Neuronal stem cell (in vitro differentiated cells): ENCODE results near the gene B4GALNT3.

Source experiments
- DNase-seq: peaks from one replicate; pipeline ENCODE4 v3.0.0-alpha.2; 2013; ENCODE audit warnings: low spot score
- H2AFZ ChIP-seq: one replicate; pipeline ENCODE4 v1.6.1; 2013; ENCODE audit warnings: mild to moderate bottlenecking, low read length, inconsistent platforms
- H2AK5ac ChIP-seq: 2 replicates; pipeline ENCODE4 v1.6.1; 2013; ENCODE audit warnings: low read depth, mild to moderate bottlenecking, inconsistent platforms, low read length, moderate library complexity, mixed read lengths
- H2BK120ac ChIP-seq: 2 replicates; pipeline ENCODE4 v1.6.1; 2013; ENCODE audit warnings: low read depth, mild to moderate bottlenecking, inconsistent platforms, low read length, moderate library complexity, mixed read lengths
- H2BK12ac ChIP-seq: one replicate; pipeline ENCODE4 v1.6.1; 2013; ENCODE audit warnings: low read length, inconsistent platforms
- H2BK15ac ChIP-seq: 2 replicates; pipeline ENCODE4 v1.6.1; 2013; ENCODE audit warnings: mild to moderate bottlenecking, low read length, inconsistent platforms, mixed read lengths
- H2BK5ac ChIP-seq: one replicate; pipeline ENCODE4 v1.6.1; 2013; ENCODE audit warnings: inconsistent platforms, mild to moderate bottlenecking, low read length, moderate library complexity
- H3K14ac ChIP-seq: one replicate; pipeline ENCODE4 v1.6.1; 2013; ENCODE audit warnings: low read length, inconsistent platforms
- H3K18ac ChIP-seq: 2 replicates; pipeline ENCODE4 v1.6.1; 2013; ENCODE audit warnings: low read length, inconsistent platforms
- H3K23ac ChIP-seq: 2 replicates; pipeline ENCODE4 v1.6.1; 2013; ENCODE audit warnings: low read depth, mild to moderate bottlenecking, mixed read lengths, low read length, inconsistent platforms; ENCODE audit not compliant: poor library complexity
- H3K27ac ChIP-seq: replicated peaks from 3 replicates; pipeline ENCODE4 v1.5.1; 2013; ENCODE audit warnings: low read length, inconsistent platforms
- H3K27me3 ChIP-seq, 3 experiments: 2 replicates each; pipeline ENCODE4 v1.6.1; 2013; ENCODE audit warnings: low read length in 3 of 3, mild to moderate bottlenecking in 2 of 3, inconsistent platforms in 1 of 3, low read depth in 1 of 3, mixed read lengths in 1 of 3, moderate library complexity in 1 of 3; ENCODE audit not compliant: control insufficient read depth in 3 of 3, insufficient read depth in 3 of 3
- H3K36me3 ChIP-seq, 2 donors: replicated peaks in 1 of 2; 2 replicates each; pipeline ENCODE4 v1.6.1; 2013; ENCODE audit warnings: low read length in 2 of 2; ENCODE audit not compliant: control insufficient read depth in 2 of 2, insufficient read depth in 2 of 2
- H3K4ac ChIP-seq: 2 replicates; pipeline ENCODE4 v1.6.1; 2013; ENCODE audit warnings: inconsistent platforms, mild to moderate bottlenecking, low read length, moderate library complexity
- H3K4me1 ChIP-seq, 2 donors: 1 replicate in 1 of 2; 2 replicates in 1 of 2; pipeline ENCODE4 v1.6.1; 2013; ENCODE audit warnings: low read length in 2 of 2, low read depth in 1 of 2; ENCODE audit not compliant: control insufficient read depth in 2 of 2, insufficient read depth in 1 of 2
- H3K4me2 ChIP-seq: one replicate; pipeline ENCODE4 v1.6.1; 2013; ENCODE audit warnings: mild to moderate bottlenecking, low read length, inconsistent platforms; ENCODE audit not compliant: insufficient read depth, poor library complexity, severe bottlenecking
- H3K4me3 ChIP-seq, 2 donors: 2 replicates each; pipeline ENCODE4 v1.5.1; 2013; ENCODE audit warnings: low read length in 2 of 2, mild to moderate bottlenecking in 2 of 2, inconsistent platforms in 1 of 2, moderate library complexity in 1 of 2
- H3K79me1 ChIP-seq: one replicate; pipeline ENCODE4 v1.6.1; 2013; ENCODE audit warnings: low read depth, mild to moderate bottlenecking, inconsistent platforms, low read length, moderate library complexity
- H3K9ac ChIP-seq: one replicate; pipeline ENCODE4 v1.6.1; 2013; ENCODE audit warnings: mild to moderate bottlenecking, low read depth, low read length, inconsistent platforms; ENCODE audit not compliant: poor library complexity
- H3K9me3 ChIP-seq, 2 donors: replicated peaks in 1 of 2; 2 replicates each; pipeline versions ENCODE3 to v1.6.1; 2013; ENCODE audit warnings: low read length in 2 of 2, mild to moderate bottlenecking in 2 of 2, inconsistent platforms in 1 of 2, low read depth in 1 of 2, mixed read lengths in 1 of 2, moderate library complexity in 1 of 2; ENCODE audit not compliant: control insufficient read depth in 2 of 2, insufficient read depth in 1 of 2
- H4K8ac ChIP-seq: one replicate; pipeline ENCODE4 v1.6.1; 2013; ENCODE audit warnings: low read depth, mild to moderate bottlenecking, inconsistent platforms, low read length, moderate library complexity
- H4K91ac ChIP-seq: one replicate; pipeline ENCODE4 v1.6.1; 2013; ENCODE audit warnings: low read length, low read depth, mild to moderate bottlenecking, inconsistent platforms; ENCODE audit not compliant: poor library complexity
- WGBS, 2 donors: extraction: QIAGEN DNeasy Blood & Tissue Kit; methylation state at CpG; one replicate each; pipeline ENCODE4 v1.1.7; 2013; ENCODE audit warnings: missing lambda C conversion rate in 2 of 2, mixed read lengths in 1 of 2; ENCODE audit not compliant: insufficient read length in 2 of 2, insufficient replicate concordance in 1 of 2; ENCODE audit errors: extremely low coverage in 2 of 2; 5-methylcytosine and 5-hydroxymethylcytosine counted together

Gene B4GALNT3

DNA sequence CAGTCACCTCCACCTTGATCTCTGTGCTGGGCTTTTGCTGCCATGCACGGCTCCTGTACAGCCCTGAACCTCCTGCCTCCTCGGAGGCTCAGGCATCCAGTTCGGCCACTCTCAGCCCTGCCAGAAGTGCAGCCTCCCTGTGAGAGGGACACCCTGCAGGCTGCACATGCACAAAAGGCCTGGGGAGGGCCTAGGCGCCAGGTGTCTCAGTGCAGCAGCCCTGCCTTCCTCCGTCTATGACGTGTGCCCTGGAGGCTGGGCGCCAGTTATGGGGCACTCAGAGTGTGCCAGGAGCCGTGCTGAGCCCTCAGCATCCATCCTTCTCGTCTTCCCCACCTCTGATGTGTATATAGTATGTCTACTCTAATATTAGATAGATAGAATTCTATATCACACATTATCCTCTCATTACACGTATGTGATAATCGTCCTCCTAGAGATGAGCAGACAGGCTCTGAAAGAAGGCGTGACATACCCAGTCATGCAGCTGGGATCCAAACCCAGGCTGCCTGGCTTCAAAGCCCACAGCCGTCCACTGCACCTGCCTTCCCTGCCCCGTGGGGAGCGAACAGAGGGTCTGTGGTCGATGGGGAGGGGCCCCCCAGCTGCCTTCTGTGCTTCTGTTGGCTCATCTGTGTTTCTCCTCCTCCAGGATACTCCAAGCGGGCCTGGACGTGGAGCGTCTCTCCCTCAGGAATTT is 101.1 kb downstream of the B4GALNT3 start:
- no peaks in the 10 kb centered on the region for H3K9me3 ChIP-seq
- H3K9ac ChIP-seq = peak overlapping the region; percentile 65
- H2AFZ ChIP-seq = no peak overlapping the region
- H4K91ac ChIP-seq = peak overlapping the region; percentile 15
- H3K4ac ChIP-seq = no peak overlapping the region
- DNase-seq = no peak
- no peak overlapping the region for H3K27ac ChIP-seq
- H2BK5ac ChIP-seq = no peak overlapping the region
- peaks cover 0 to 19% (median 0%) of the 10 kb centered on the region in 3 experiments for H3K27me3 ChIP-seq
- H3K36me3 ChIP-seq = peaks cover 0 to 7% of the 10 kb centered on the region in 2 donors
- H3K23ac ChIP-seq = no peak overlapping the region
- no peak overlapping the region for H3K4me2 ChIP-seq
- no peak overlapping the region for H4K8ac ChIP-seq
- no CpG with 5 or more reads among the region's 19 CpGs for WGBS, 2 donors
- H2AK5ac ChIP-seq = no peak overlapping the region
- no peaks in the 10 kb centered on the region for H3K79me1 ChIP-seq
- no peak overlapping the region for H3K14ac ChIP-seq
- H3K18ac ChIP-seq = no peak overlapping the region
- H2BK12ac ChIP-seq = no peak overlapping the region
- H3K4me1 ChIP-seq = peaks cover 0 to 8% of the 10 kb centered on the region in 2 donors
- peak overlapping the region in 1 of 2 donors; percentile 30 for H3K4me3 ChIP-seq
- no peak overlapping the region for H2BK15ac ChIP-seq
- H2BK120ac ChIP-seq = no peak overlapping the region

DNA sequence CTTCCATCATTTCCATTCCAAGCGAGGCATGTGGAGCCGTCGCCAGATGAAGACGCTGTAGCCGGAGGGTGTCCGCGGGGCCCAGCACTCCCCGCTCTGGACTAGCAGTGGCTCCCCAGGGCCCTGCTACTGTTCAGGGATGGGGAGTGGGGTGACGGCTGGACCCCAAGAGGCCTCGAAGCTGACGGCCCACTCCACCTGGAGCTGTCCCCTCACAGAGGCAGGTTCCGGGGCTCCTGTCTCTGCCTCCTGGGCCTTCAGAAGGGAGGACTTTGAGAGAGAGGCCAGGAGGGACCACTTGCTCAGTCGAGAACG is 101.6 kb downstream of the B4GALNT3 start:
- Histone ChIP-seq H3K4me2 (no peak overlapping the region), H3K4ac (no peak overlapping the region), H3K9ac (peak overlapping the region; percentile 27), H3K14ac (no peak overlapping the region), H3K79me1 (no peaks in the 10 kb centered on the region), H2AK5ac (no peak overlapping the region), H3K4me3 (no peak overlapping the region), H3K9me3 (no peaks in the 10 kb centered on the region), H2BK15ac (no peak overlapping the region), H2BK120ac (no peak overlapping the region), H2BK12ac (no peak overlapping the region), H2BK5ac (no peak overlapping the region), H3K23ac (no peak overlapping the region), H3K36me3 (peaks cover 0 to 5% of the 10 kb centered on the region in 2 donors), H3K27me3 (peaks cover 0 to 24% (median 0%) of the 10 kb centered on the region in 3 experiments), H3K27ac (no peak overlapping the region), H4K8ac (no peak overlapping the region), H2AFZ (no peak overlapping the region), H4K91ac (no peak overlapping the region), H3K4me1 (peaks cover 0 to 8% of the 10 kb centered on the region in 2 donors), H3K18ac (no peak overlapping the region)
- no CpG with 5 or more reads among the region's 14 CpGs for WGBS, 2 donors
- no peak for DNase-seq

DNA sequence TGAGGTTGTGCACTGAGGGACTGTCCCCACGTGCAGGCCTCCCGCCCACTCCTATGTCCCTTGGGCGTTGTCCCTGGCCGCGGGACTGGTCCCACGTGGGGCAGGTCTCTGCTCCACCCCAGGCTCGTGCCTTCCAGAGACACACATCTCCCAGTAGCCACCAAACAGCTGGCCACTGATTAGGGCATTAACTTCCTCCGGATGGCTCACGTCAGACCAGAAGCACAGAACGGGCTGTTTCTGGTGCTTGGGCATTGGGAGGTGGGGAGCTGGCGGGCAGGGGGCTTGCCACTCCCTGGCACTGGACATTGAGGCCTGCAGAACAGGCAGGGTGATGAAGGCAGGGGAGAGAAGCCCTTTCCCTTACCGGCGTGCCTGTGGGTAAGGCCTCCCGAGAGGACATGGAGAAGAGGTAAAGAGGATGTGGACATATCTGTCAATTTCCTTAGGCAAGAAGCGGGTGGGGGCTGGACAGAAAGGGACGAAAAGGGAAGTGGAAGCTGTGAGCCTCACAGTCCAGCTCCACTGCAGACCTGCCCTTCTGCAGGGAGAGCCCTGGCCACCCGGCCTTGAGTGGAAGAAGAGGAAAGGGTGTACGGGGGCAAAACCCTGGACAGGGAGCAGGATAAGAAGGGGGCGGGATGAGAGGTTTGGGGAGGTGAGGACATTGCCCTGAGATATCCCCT is 102.3 kb downstream of the B4GALNT3 start:
- H2AK5ac ChIP-seq = no peak overlapping the region
- H2BK15ac ChIP-seq = no peak overlapping the region
- H4K91ac ChIP-seq = no peak overlapping the region
- WGBS, 2 donors = no CpG with 5 or more reads among the region's 19 CpGs
- H3K79me1 ChIP-seq = no peaks in the 10 kb centered on the region
- no peak overlapping the region for H3K4ac ChIP-seq
- no peak overlapping the region for H3K14ac ChIP-seq
- no peak overlapping the region for H2BK5ac ChIP-seq
- peak overlapping the region in 1 of 2 donors; percentile 42 for H3K4me3 ChIP-seq
- no peak overlapping the region for H2BK12ac ChIP-seq
- peaks cover 0 to 4% of the 10 kb centered on the region in 2 donors for H3K36me3 ChIP-seq
- H3K4me1 ChIP-seq = peaks cover 0 to 8% of the 10 kb centered on the region in 2 donors
- H3K9ac ChIP-seq = no peak overlapping the region
- H4K8ac ChIP-seq = no peak overlapping the region
- H2BK120ac ChIP-seq = no peak overlapping the region
- DNase-seq = no peak
- no peak overlapping the region for H3K4me2 ChIP-seq
- no peak overlapping the region for H2AFZ ChIP-seq
- no peak overlapping the region for H3K18ac ChIP-seq
- no peak overlapping the region for H3K27ac ChIP-seq
- H3K23ac ChIP-seq = peak overlapping the region; percentile 6
- no peaks in the 10 kb centered on the region for H3K9me3 ChIP-seq
- peaks cover 0 to 30% (median 0%) of the 10 kb centered on the region in 3 experiments for H3K27me3 ChIP-seq

DNA sequence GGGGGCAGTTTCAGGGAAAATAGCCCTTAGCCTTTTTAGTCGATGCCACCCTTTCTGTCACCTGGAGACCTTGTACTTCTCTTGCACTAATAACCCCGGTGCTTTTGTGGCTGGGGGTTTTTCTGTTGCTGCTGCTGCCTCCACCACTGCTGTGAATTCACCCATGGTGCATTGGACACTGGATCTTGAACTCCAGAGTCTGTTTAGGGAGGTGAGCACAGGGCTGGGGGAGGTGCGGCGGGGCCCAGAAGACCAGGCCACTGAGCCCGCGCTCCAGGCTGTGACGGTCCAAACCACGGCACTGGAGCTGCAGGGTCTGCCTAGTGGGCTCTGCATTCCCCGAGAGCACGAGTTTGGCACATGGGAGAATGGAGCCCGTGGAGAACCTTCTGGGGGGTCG is 102.9 kb downstream of the B4GALNT3 start:
- no peak for DNase-seq
- Histone ChIP-seq H3K9ac (peak overlapping the region; percentile 9), H3K79me1 (no peaks in the 10 kb centered on the region), H3K36me3 (peaks cover 0 to 4% of the 10 kb centered on the region in 2 donors), H4K8ac (no peak overlapping the region), H3K4me1 (peaks cover 0 to 8% of the 10 kb centered on the region in 2 donors), H3K4ac (no peak overlapping the region), H3K23ac (peak overlapping the region; percentile 47), H2BK12ac (no peak overlapping the region), H3K27me3 (peaks cover 0 to 35% (median 0%) of the 10 kb centered on the region in 3 experiments), H3K4me3 (no peak overlapping the region), H2AFZ (no peak overlapping the region), H2BK15ac (no peak overlapping the region), H3K4me2 (no peak overlapping the region), H2BK120ac (no peak overlapping the region), H4K91ac (no peak overlapping the region), H3K14ac (no peak overlapping the region), H2BK5ac (no peak overlapping the region), H3K27ac (no peak overlapping the region), H3K9me3 (no peaks in the 10 kb centered on the region), H2AK5ac (no peak overlapping the region), H3K18ac (no peak overlapping the region)
- no CpG with 5 or more reads among the region's 12 CpGs for WGBS, 2 donors
